ACC112 (cell line): ENCODE results near the gene CCDC159.

Experiments used
- H2AFZ ChIP-seq: fragments of 200-600 bp; sonication (generic); one replicate; pipeline ENCODE4 v1.6.0; 2017; ENCODE audit warnings: antibody characterized with exemption, low read length; ENCODE audit not compliant: unreplicated experiment
- H3K27ac ChIP-seq: fragments of 200-600 bp; sonication (generic); 2 replicates; pipeline ENCODE4 v1.5.1; 2014; ENCODE audit warnings: low read depth, mild to moderate bottlenecking, antibody characterized with exemption, low read length, moderate library complexity
- H3K27me3 ChIP-seq: fragments of 200-600 bp; sonication (generic); 2 replicates; pipeline ENCODE4 v1.6.1; 2014; ENCODE audit warnings: mild to moderate bottlenecking, antibody characterized with exemption, low read length, moderate library complexity, mixed read lengths; ENCODE audit not compliant: insufficient read depth
- H3K36me3 ChIP-seq: fragments of 200-600 bp; sonication (generic); 2 replicates; pipeline ENCODE4 v1.6.1; 2016; ENCODE audit warnings: mild to moderate bottlenecking, antibody characterized with exemption, low read length, moderate library complexity, mixed read lengths; ENCODE audit not compliant: insufficient read depth
- H3K4me1 ChIP-seq: fragments of 200-600 bp; sonication (generic); one replicate; pipeline ENCODE4 v1.6.1; 2016; ENCODE audit warnings: low read length, mixed read lengths; ENCODE audit not compliant: insufficient read depth, unreplicated experiment, control insufficient read depth
- H3K4me3 ChIP-seq: fragments of 200-600 bp; sonication (generic); 2 replicates; pipeline ENCODE4 v1.5.1; 2014; ENCODE audit warnings: mild to moderate bottlenecking, low read depth, low read length
- H3K79me2 ChIP-seq: fragments of 200-600 bp; sonication (generic); one replicate; pipeline ENCODE4 v1.6.0; 2016; ENCODE audit warnings: low read length; ENCODE audit not compliant: control insufficient read depth, unreplicated experiment, insufficient read depth

CCDC159 gene

GRCh38 chr19:11380653-11381537 is 34.6 kb downstream of the CCDC159 start:
- H3K4me1 ChIP-seq = peaks cover 34% of the 10 kb centered on the region

GRCh38 chr19:11382898-11383705 is 36.8 kb downstream of the CCDC159 start:
- Histone ChIP-seq H3K36me3 (no peaks in the 10 kb centered on the region), H3K79me2 (peaks cover 6% of the 10 kb centered on the region), H3K27me3 (no peaks in the 10 kb centered on the region), H2AFZ (no peak overlapping the region), H3K27ac (no peak overlapping the region), H3K4me1 (peaks cover 14% of the 10 kb centered on the region), H3K4me3 (peak overlapping the region; percentile 74)

More at GRCh38 chr19:11380653-11381537, 34.6 kb downstream of the CCDC159 start:
- no peaks in the 10 kb centered on the region for H3K36me3 ChIP-seq
- peak overlapping the region; percentile 92 for H3K27ac ChIP-seq
- H3K4me3 ChIP-seq = peak overlapping the region; percentile 85
- H3K27me3 ChIP-seq = no peaks in the 10 kb centered on the region
- H2AFZ ChIP-seq = peak overlapping the region; percentile 67
- H3K79me2 ChIP-seq = peaks cover 7% of the 10 kb centered on the region

- Histone ChIP-seq H3K27me3 (no peaks in the 10 kb centered on the region), H3K4me1 (peaks cover 9% of the 10 kb centered on the region), H2AFZ (peak overlapping the region; percentile 33), H3K79me2 (peaks cover 6% of the 10 kb centered on the region), H3K36me3 (no peaks in the 10 kb centered on the region), H3K27ac (no peak overlapping the region), H3K4me3 (peak overlapping the region; percentile 74)
These were observed 37.4 kb downstream of the CCDC159 start for GRCh38 chr19:11383706-11384048.

- no peak overlapping the region for H3K4me3 ChIP-seq
- H3K27ac ChIP-seq = no peak overlapping the region
- no peak overlapping the region for H2AFZ ChIP-seq
- peaks cover 5% of the 10 kb centered on the region for H3K79me2 ChIP-seq
- H3K4me1 ChIP-seq = peaks cover 9% of the 10 kb centered on the region
- no peaks in the 10 kb centered on the region for H3K36me3 ChIP-seq
- H3K27me3 ChIP-seq = no peaks in the 10 kb centered on the region
These were observed 38.4 kb downstream of the CCDC159 start for GRCh38 chr19:11384778-11385129.

GRCh38 chr19:11387162-11388034 is 41.1 kb downstream of the CCDC159 start:
- H2AFZ ChIP-seq = no peak overlapping the region
- no peak overlapping the region for H3K27ac ChIP-seq
- H3K4me1 ChIP-seq = no peaks in the 10 kb centered on the region

GRCh38 chr19:11390359-11390758 is 44.0 kb downstream of the CCDC159 start:
- Histone ChIP-seq H3K4me1 (no peaks in the 10 kb centered on the region), H3K79me2 (no peaks in the 10 kb centered on the region), H3K27me3 (no peaks in the 10 kb centered on the region), H2AFZ (no peak overlapping the region), H3K36me3 (no peaks in the 10 kb centered on the region), H3K27ac (no peak overlapping the region), H3K4me3 (no peak overlapping the region)

More at GRCh38 chr19:11387162-11388034, 41.1 kb downstream of the CCDC159 start:
- H3K79me2 ChIP-seq = no peaks in the 10 kb centered on the region
- no peaks in the 10 kb centered on the region for H3K36me3 ChIP-seq
- no peak overlapping the region for H3K4me3 ChIP-seq
- no peaks in the 10 kb centered on the region for H3K27me3 ChIP-seq

- no peak overlapping the region for H3K4me3 ChIP-seq
These were observed 44.8 kb downstream of the CCDC159 start for GRCh38 chr19:11390933-11391680.

GRCh38 chr19:11397089-11397610 is 50.8 kb downstream of the CCDC159 start:
- H2AFZ ChIP-seq = no peak overlapping the region
- no peaks in the 10 kb centered on the region for H3K79me2 ChIP-seq
- H3K4me1 ChIP-seq = no peaks in the 10 kb centered on the region
- H3K36me3 ChIP-seq = no peaks in the 10 kb centered on the region
- no peak overlapping the region for H3K27ac ChIP-seq
- no peaks in the 10 kb centered on the region for H3K27me3 ChIP-seq
- no peak overlapping the region for H3K4me3 ChIP-seq

More at GRCh38 chr19:11390933-11391680, 44.8 kb downstream of the CCDC159 start:
- Histone ChIP-seq H3K79me2 (no peaks in the 10 kb centered on the region), H3K4me1 (no peaks in the 10 kb centered on the region), H3K27ac (no peak overlapping the region), H3K36me3 (no peaks in the 10 kb centered on the region), H3K27me3 (no peaks in the 10 kb centered on the region), H2AFZ (no peak overlapping the region)

GRCh38 chr19:11399667-11400066 is 53.3 kb downstream of the CCDC159 start:
- Histone ChIP-seq H3K4me1 (no peaks in the 10 kb centered on the region), H3K27me3 (no peaks in the 10 kb centered on the region), H3K27ac (no peak overlapping the region), H3K79me2 (no peaks in the 10 kb centered on the region), H3K4me3 (no peak overlapping the region), H2AFZ (no peak overlapping the region), H3K36me3 (no peaks in the 10 kb centered on the region)
